Vagina (tissue), 2 donors: ENCODE results near the gene TRMT61A.
"Not testable (repeated sequence)": the region's sequence is repeated elsewhere in the genome, so short reads cannot be mapped to it uniquely, and the experiment has no call there.

ENCODE experiments used
- CTCF ChIP-seq, 3 experiments: fragments of 450-650 bp in 2 of 3; fragments of 200-600 bp in 1 of 3; sonication (generic) in 1 of 3; IDR thresholded peaks; one replicate each; pipeline ENCODE4 v1.5.1; 2017 to 2019; ENCODE audit warnings: antibody characterized with exemption in 3 of 3, mild to moderate bottlenecking in 2 of 3, moderate library complexity in 2 of 3
- POLR2A ChIP-seq, 2 donors: fragments of 450-650 bp; IDR thresholded peaks; one replicate each; pipeline ENCODE4 v1.6.1; 2017; ENCODE audit warnings: antibody characterized with exemption in 2 of 2, mild to moderate bottlenecking in 2 of 2, moderate library complexity in 2 of 2
- POLR2AphosphoS5 ChIP-seq, 2 donors: sonication (generic); formaldehyde crosslinking; IDR thresholded peaks; one replicate each; pipeline ENCODE4 v1.9.0; 2017; ENCODE audit warnings: antibody characterized with exemption in 2 of 2, mild to moderate bottlenecking in 2 of 2, low read depth in 1 of 2; ENCODE audit not compliant: insufficient read depth in 1 of 2

- not testable (repeated sequence) for TF ChIP-seq CTCF (IDR thresholded peaks at IDR 0.05); POLR2AphosphoS5 (IDR thresholded peaks at IDR 0.05; ENCODE audit: insufficient read depth in 1 of 2, low read depth in 1 of 2); POLR2A (IDR thresholded peaks at IDR 0.05)
These were observed 3.4 kb upstream of the TRMT61A start for GRCh38 chr14:103525430-103526246.
